Naive thymus-derived CD4-positive, alpha-beta T cell (primary cell): ENCODE measurements around the gene MLKL. TPM values are rescaled to one million over a fixed set of nuclear protein-coding genes. Genes with fewer than 3 reads are reported as not detected.
"Not testable (repeated sequence)": the region's sequence is repeated elsewhere in the genome, so short reads cannot be mapped to it uniquely, and the experiment has no call there.

Source experiments
- ATAC-seq: fragments of 150-1000 bp; cut with Tn5 transposase; 2 replicates; pipeline ENCODE4 v1.10.0; 2021; ENCODE audit warnings: mild to moderate bottlenecking, moderate library complexity
- CTCF ChIA-PET: fragments of 350-600 bp; sonication (Branson Sonifier 250); formaldehyde crosslinking; loops from one replicate; lab custom pipeline; 2021; ENCODE audit warnings: antibody characterized with exemption; lab: Charles Lee
- POLR2A ChIA-PET: fragments of 350-600 bp; sonication (Branson Sonifier 250); formaldehyde crosslinking; loops from one replicate; lab custom pipeline; 2021; ENCODE audit warnings: antibody characterized with exemption, inconsistent platforms; lab: Charles Lee
- DNase-seq, 9 donors: peaks; one replicate each; pipeline versions ENCODE4 v3.0.0 to v3.0.0-alpha.2; 2020 to 2022; ENCODE audit warnings: mixed read lengths in 1 of 9
- H3K27ac ChIP-seq: one replicate; pipeline ENCODE4 v1.7.0; 2013; ENCODE audit warnings: mild to moderate bottlenecking, low read depth, low read length, moderate library complexity
- H3K27me3 ChIP-seq, 2 donors: one replicate each; pipeline ENCODE4 v1.7.0; 2013; ENCODE audit warnings: low read length in 2 of 2, mild to moderate bottlenecking in 2 of 2, moderate library complexity in 2 of 2; ENCODE audit not compliant: control insufficient read depth in 2 of 2, insufficient read depth in 2 of 2
- H3K36me3 ChIP-seq, 3 experiments: 1 replicate in 2 of 3; 2 replicates in 1 of 3; pipeline ENCODE4 v1.7.0; 2013; ENCODE audit warnings: low read length in 3 of 3, mild to moderate bottlenecking in 3 of 3, moderate library complexity in 1 of 3; ENCODE audit not compliant: insufficient read depth in 3 of 3, control insufficient read depth in 2 of 3
- H3K4me1 ChIP-seq, 2 donors: one replicate each; pipeline ENCODE4 v1.7.0; 2013; ENCODE audit warnings: low read length in 2 of 2, mild to moderate bottlenecking in 2 of 2, moderate library complexity in 1 of 2; ENCODE audit not compliant: control insufficient read depth in 2 of 2, insufficient read depth in 2 of 2
- H3K4me3 ChIP-seq: 2 replicates; pipeline ENCODE4 v1.7.0; 2013; ENCODE audit warnings: mild to moderate bottlenecking, low read length
- H3K9me3 ChIP-seq, 3 experiments: 1 replicate in 2 of 3; 2 replicates in 1 of 3; pipeline ENCODE4 v1.7.0; 2013; ENCODE audit warnings: low read length in 3 of 3; ENCODE audit not compliant: control insufficient read depth in 2 of 3
- H3K27ac Mint-ChIP-seq, 9 donors: one replicate each; pipeline ENCODE4 v1.8.0; 2020 to 2022; ENCODE audit warnings: mixed read lengths in 9 of 9, mild to moderate bottlenecking in 8 of 9, moderate library complexity in 5 of 9, inconsistent platforms in 2 of 9
- H3K27me3 Mint-ChIP-seq, 5 donors: one replicate each; pipeline ENCODE4 v1.8.0; 2021 to 2022; ENCODE audit warnings: mixed read lengths in 5 of 5, mild to moderate bottlenecking in 1 of 5
- H3K36me3 Mint-ChIP-seq, 5 donors: one replicate each; pipeline ENCODE4 v1.8.0; 2020 to 2022; ENCODE audit warnings: mixed read lengths in 5 of 5, mild to moderate bottlenecking in 3 of 5, inconsistent platforms in 1 of 5
- H3K4me1 Mint-ChIP-seq, 7 donors: one replicate each; pipeline ENCODE4 v1.8.0; 2020 to 2022; ENCODE audit warnings: mixed read lengths in 7 of 7, mild to moderate bottlenecking in 3 of 7, inconsistent platforms in 1 of 7
- H3K4me3 Mint-ChIP-seq, 10 donors: one replicate each; pipeline ENCODE4 v1.8.0; 2020 to 2022; ENCODE audit warnings: mild to moderate bottlenecking in 10 of 10, mixed read lengths in 10 of 10, moderate library complexity in 6 of 10, inconsistent platforms in 2 of 10
- H3K9me3 Mint-ChIP-seq, 11 donors: one replicate each; pipeline ENCODE4 v1.8.0; 2020 to 2022; ENCODE audit warnings: mixed read lengths in 11 of 11, mild to moderate bottlenecking in 4 of 11, inconsistent platforms in 1 of 11, moderate library complexity in 1 of 11
- intact Hi-C, 2 donors: fragments of 100-400 bp; cut with micrococcal nuclease; formaldehyde crosslinking; loops; one replicate each; pipeline ENCODE4 v1.15.1; 2023
- polyA plus RNA-seq, 2 donors: library from polyadenylated mRNA; unstranded; fragments of 300-500 nt; fragmentation: Illumina TruSeq; gene quantifications; one replicate each; pipeline ENCODE4 v1.2.3, GENCODE V29; 2021
- total RNA-seq, 6 experiments: library from RNA in 5 of 6; stranded (reverse) in 5 of 6; gene quantifications; 1 replicate in 5 of 6; 2 replicates in 1 of 6; pipeline ENCODE4 v1.2.3 and lab custom pipeline; 2021 to 2026

The MLKL gene
- total and polyA plus RNA-seq, 7 experiments from 2014 or later: 7.9 to 52.4 (median 36.3) TPM

DNA sequence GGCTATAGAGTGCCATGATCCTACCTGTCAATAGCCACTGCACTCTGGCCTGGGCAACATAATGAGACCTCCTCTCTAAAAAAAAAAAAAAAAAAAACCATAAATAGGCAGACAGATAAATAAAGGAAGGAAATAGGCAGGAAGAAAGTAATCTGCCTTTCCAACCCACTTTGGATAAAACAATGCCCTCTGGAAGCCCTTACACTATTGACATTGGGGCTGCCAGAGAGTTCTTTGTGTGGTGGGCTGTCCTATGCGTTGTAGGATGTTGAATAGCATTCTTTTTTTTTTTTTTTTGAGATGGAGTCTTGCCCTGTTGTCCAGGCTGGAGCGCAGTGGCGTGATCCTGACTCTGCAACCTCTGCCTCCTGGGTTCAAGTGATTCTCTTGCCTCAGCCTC, 26.8 kb downstream of the MLKL start:
- DNase-seq (no peak), ATAC-seq (no peak)
- Mint-ChIP-seq H3K27me3 (no peaks in the 10 kb centered on the region), H3K4me3 (no peak overlapping the region), H3K36me3 (peaks cover 14 to 44% (median 24%) of the 10 kb centered on the region in 5 donors), H3K9me3 (no peaks in the 10 kb centered on the region), H3K4me1 (peaks cover 0 to 2% (median 0%) of the 10 kb centered on the region in 7 donors), H3K27ac (peak overlapping the region in 1 of 9 donors; percentile 81)
- H3K4me3 ChIP-seq: no peak overlapping the region
- ChIA-PET POLR2A (no interaction called here), CTCF (no interaction called here)
- no peak overlapping the region for H3K27ac ChIP-seq
- no peaks in the 10 kb centered on the region for H3K4me1 ChIP-seq
- no peaks in the 10 kb centered on the region for H3K27me3 ChIP-seq
- H3K9me3 ChIP-seq: no peaks in the 10 kb centered on the region
- H3K36me3 ChIP-seq: peaks cover 0 to 68% (median 7%) of the 10 kb centered on the region in 3 experiments
- intact Hi-C loops: no loop called here

DNA sequence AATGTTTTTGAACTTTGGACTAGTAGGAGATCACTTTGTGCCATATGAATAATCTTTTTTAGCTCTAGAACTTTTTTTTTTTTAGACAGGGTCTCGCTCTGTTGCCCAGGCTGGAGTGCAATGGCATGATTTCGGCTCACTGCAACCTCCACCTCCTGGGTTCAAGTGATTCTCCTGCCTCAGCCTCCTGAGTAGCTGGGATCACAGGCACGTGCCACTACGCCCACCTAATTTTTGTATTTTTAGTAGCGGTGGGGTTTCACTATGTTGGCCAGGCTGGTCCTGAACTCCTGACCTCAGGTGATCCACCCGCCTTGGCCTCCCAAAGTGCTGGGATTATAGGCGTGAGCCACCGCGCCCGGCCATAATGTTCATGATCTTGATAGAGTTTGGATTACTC, 31.8 kb downstream of the MLKL start:
- H3K27ac Mint-ChIP-seq, DNase-seq, ATAC-seq, H3K4me1 ChIP-seq, H3K4me3 ChIP-seq, H3K27me3 Mint-ChIP-seq, H3K9me3 ChIP-seq, H3K9me3 Mint-ChIP-seq, H3K27me3 ChIP-seq, H3K27ac ChIP-seq, CTCF ChIA-PET: not testable (repeated sequence)
- H3K4me3 Mint-ChIP-seq: peak overlapping the region in 5 of 10 donors; percentile 1 to 72 (median 34)
- POLR2A ChIA-PET: interaction anchor here (1.2 to 1.9 kb wide), 2 partner anchors 9 to 32 kb away, joined by 4 to 18 read pairs; partner anchors contain the start of gene MLKL
- H3K36me3 ChIP-seq: peaks cover 0 to 40% (median 0%) of the 10 kb centered on the region in 3 experiments
- peaks cover 17 to 35% (median 21%) of the 10 kb centered on the region in 5 donors for H3K36me3 Mint-ChIP-seq
- intact Hi-C loops: loop anchor here in 1 of 2 donors (10.0 kb wide), 2 partner anchors 896 to 956 kb away; partner anchors contain the start of genes ADAT1 and GABARAPL2
- peaks cover 9 to 28% (median 24%) of the 10 kb centered on the region in 7 donors for H3K4me1 Mint-ChIP-seq

DNA sequence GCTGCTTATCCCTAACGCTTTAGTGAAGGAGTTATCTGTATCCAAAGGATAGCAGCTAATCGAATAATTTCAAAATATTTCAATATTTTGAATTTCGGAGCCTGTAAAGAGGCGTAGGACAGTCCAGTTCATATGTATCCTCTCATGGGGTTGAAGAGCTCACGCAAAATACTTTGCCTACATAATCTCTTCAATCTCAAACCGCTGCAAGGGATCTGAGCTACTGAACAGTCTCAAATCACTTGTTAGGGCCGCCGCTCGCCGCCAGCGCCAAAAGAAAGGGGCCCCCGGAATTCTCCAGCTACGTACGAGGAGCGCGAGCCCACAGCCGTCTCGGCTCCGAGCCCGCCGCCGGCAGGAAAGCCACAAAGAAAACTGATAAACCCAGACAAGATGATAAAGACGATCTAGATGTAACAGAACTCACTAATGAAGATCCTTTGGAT, 33.4 kb downstream of the MLKL start:
- peak overlapping the region; percentile 92 to 97 (median 95) for H3K27ac Mint-ChIP-seq
- H3K36me3 ChIP-seq: peaks cover 0 to 37% (median 8%) of the 10 kb centered on the region in 3 experiments
- no peak for ATAC-seq
- no peaks in the 10 kb centered on the region for H3K9me3 ChIP-seq
- peaks cover 0 to 10% of the 10 kb centered on the region in 2 donors for H3K4me1 ChIP-seq
- POLR2A ChIA-PET: interaction anchor here (0.6 to 2.5 kb wide), 13 partner anchors 10 to 981 kb away, joined by 3 to 18 read pairs (median 4); partner anchors contain the start of genes GLG1, KARS1, MLKL and TERF2IP
- peaks cover 0 to 5% (median 0%) of the 10 kb centered on the region in 11 donors for H3K9me3 Mint-ChIP-seq
- intact Hi-C loops: loop anchor here (1.0 to 10.0 kb wide), 13 partner anchors 29 to 982 kb away; partner anchors contain the start of genes GLG1 (in 2 of the 2), MLKL (in 2 of the 2), WDR59 (in 2 of the 2) and ADAT1 (in 1 of the 2)
- peak overlapping the region; percentile 41 for H3K27ac ChIP-seq
- H3K4me3 ChIP-seq: peak overlapping the region; percentile 59
- CTCF ChIA-PET: no interaction called here
- H3K36me3 Mint-ChIP-seq: peaks cover 11 to 37% (median 20%) of the 10 kb centered on the region in 5 donors
- peaks cover 0 to 2% (median 0%) of the 10 kb centered on the region in 5 donors for H3K27me3 Mint-ChIP-seq
- H3K4me1 Mint-ChIP-seq: peaks cover 21 to 42% (median 38%) of the 10 kb centered on the region in 7 donors
- no peaks in the 10 kb centered on the region for H3K27me3 ChIP-seq
- peak overlapping the region; percentile 87 to 98 (median 95) for H3K4me3 Mint-ChIP-seq
- DNase-seq: peak in 7 of 9 donors; percentile 5 to 46 (median 24)

- Mint-ChIP-seq H3K27ac (peak within 1 kb of the TSS; percentile 92 to 97 (median 95)), H3K36me3 (peaks cover 5 to 33% (median 15%) of the 10 kb centered on the region in 5 donors), H3K4me3 (peak within 1 kb of the TSS; percentile 87 to 98 (median 95)), H3K27me3 (peaks cover 0 to 2% (median 0%) of the 10 kb centered on the region in 5 donors), H3K9me3 (peaks cover 0 to 5% (median 0%) of the 10 kb centered on the region in 11 donors), H3K4me1 (peaks cover 26 to 48% (median 44%) of the 10 kb centered on the region in 7 donors)
- DNase-seq (peak; percentile 80 to 99 (median 97)), ATAC-seq (peak; percentile 100)
- Histone ChIP-seq H3K36me3 (peaks cover 0 to 32% (median 8%) of the 10 kb centered on the region in 3 experiments), H3K9me3 (no peaks in the 10 kb centered on the region), H3K27me3 (no peaks in the 10 kb centered on the region), H3K4me3 (peak within 1 kb of the TSS; percentile 89), H3K27ac (peak within 1 kb of the TSS; percentile 86), H3K4me1 (peaks cover 0 to 10% of the 10 kb centered on the region in 2 donors)
- ChIA-PET CTCF (no interaction called here), POLR2A (interaction anchor here (0.6 to 2.5 kb wide), 14 partner anchors 12 to 981 kb away, joined by 3 to 18 read pairs (median 4); partner anchors contain the start of genes GLG1, KARS1, MLKL and TERF2IP)
- intact Hi-C loops: loop anchor here (1.0 to 10.0 kb wide), 14 partner anchors 30 to 982 kb away; partner anchors contain the start of genes CFDP1 (in 2 of the 2), GLG1 (in 2 of the 2), MLKL (in 2 of the 2) and PSMD7 (in 2 of the 2)
These were observed 34.0 kb downstream of the MLKL start, which contains the start of gene RFWD3 for GRCh38 chr16:74666425-74667254. TSS of gene RFWD3 (minus strand) at chr16:74666877. CDS start at chr16:74661449, 5,428 bp downstream.

DNA sequence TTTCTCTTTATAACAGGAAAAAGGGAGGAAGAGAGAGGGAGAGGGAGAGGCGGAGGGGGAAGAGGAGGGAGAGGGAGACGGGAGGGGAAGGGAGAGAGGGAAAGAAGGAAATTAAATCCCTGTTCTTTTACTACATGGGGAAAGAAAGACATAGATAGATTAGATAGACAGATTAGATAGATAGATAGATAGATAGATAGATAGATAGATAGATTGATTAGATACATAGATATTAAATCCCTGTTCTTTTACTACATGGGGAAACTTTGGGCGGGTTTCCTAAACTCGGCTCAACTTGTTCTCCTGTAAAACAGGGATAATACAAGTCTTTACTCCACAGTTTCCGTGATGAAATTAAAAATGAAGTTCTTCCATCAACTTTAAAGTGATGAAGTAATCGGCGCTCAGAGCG, 34.6 kb downstream of the MLKL start:
- peaks cover 0 to 10% of the 10 kb centered on the region in 2 donors for H3K4me1 ChIP-seq
- Mint-ChIP-seq H3K36me3 (peaks cover 6 to 31% (median 14%) of the 10 kb centered on the region in 5 donors), H3K4me1 (peaks cover 26 to 53% (median 49%) of the 10 kb centered on the region in 7 donors), H3K9me3 (peaks cover 0 to 5% (median 0%) of the 10 kb centered on the region in 11 donors), H3K4me3 (peak overlapping the region; percentile 76 to 98 (median 95)), H3K27ac (peak overlapping the region in 8 of 9 donors; percentile 38 to 97 (median 94)), H3K27me3 (peaks cover 0 to 2% (median 0%) of the 10 kb centered on the region in 5 donors)
- H3K9me3 ChIP-seq: no peaks in the 10 kb centered on the region
- no peak for DNase-seq
- ATAC-seq: no peak
- peak overlapping the region; percentile 89 for H3K4me3 ChIP-seq
- intact Hi-C loops: loop anchor here (1.0 to 10.0 kb wide), 9 partner anchors 35 to 983 kb away; partner anchors contain the start of genes PSMD7 (in 2 of the 2), ADAT1 (in 1 of the 2), CFDP1 (in 1 of the 2) and GABARAPL2 (in 1 of the 2)
- no peaks in the 10 kb centered on the region for H3K27me3 ChIP-seq
- peak overlapping the region; percentile 86 for H3K27ac ChIP-seq
- H3K36me3 ChIP-seq: peaks cover under 1 to 32% (median 8%) of the 10 kb centered on the region in 3 experiments
- ChIA-PET POLR2A (interaction anchor here (0.6 to 2.5 kb wide), 5 partner anchors 11 to 61 kb away, joined by 3 to 10 read pairs (median 5); partner anchors contain the start of gene GLG1), CTCF (interaction anchor here (0.6 kb wide), 1 partner anchor 341 kb away, joined by 3 read pairs; no protein-coding TSS in a partner anchor)
